ENCODE data around the gene TRPV4. TPM values are rescaled to one million over a fixed set of nuclear protein-coding genes. Genes with fewer than 3 reads are reported as not detected.

The TRPV4 gene
- total RNA-seq, 2 donors from 2014 or later, result 2.0 to 5.7 TPM

DNA sequence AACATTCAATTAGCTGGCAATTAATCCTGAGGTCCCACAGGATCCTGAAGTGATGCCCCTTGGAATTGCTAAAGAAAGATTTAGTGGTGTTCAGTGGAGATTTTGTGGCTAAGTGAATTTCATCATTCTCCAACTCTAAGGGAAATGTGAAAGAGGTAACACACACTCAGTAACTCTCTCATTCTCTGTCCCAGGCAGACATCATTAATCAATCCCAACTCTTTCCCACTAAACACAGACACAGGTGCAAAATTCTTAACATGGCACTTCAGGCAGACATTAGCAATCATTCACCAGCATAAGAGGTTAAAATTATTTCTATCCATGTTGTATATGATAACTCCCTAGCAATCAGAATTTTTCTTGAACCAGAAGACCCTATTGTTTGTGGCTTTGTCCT, 40.2 kb downstream of the TRPV4 start:
- TF ChIP-seq, protein P1, sequence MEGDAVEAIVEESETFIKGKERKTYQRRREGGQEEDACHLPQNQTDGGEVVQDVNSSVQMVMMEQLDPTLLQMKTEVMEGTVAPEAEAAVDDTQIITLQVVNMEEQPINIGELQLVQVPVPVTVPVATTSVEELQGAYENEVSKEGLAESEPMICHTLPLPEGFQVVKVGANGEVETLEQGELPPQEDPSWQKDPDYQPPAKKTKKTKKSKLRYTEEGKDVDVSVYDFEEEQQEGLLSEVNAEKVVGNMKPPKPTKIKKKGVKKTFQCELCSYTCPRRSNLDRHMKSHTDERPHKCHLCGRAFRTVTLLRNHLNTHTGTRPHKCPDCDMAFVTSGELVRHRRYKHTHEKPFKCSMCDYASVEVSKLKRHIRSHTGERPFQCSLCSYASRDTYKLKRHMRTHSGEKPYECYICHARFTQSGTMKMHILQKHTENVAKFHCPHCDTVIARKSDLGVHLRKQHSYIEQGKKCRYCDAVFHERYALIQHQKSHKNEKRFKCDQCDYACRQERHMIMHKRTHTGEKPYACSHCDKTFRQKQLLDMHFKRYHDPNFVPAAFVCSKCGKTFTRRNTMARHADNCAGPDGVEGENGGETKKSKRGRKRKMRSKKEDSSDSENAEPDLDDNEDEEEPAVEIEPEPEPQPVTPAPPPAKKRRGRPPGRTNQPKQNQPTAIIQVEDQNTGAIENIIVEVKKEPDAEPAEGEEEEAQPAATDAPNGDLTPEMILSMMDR (IDR thresholded peaks at IDR 0.05), result no peak
- ATAC-seq (ENCODE audit: insufficient number of reproducible peaks, low FRiP score, low read depth) (no peak), DNase-seq (ENCODE audit: low spot score) (no peak)

DNA sequence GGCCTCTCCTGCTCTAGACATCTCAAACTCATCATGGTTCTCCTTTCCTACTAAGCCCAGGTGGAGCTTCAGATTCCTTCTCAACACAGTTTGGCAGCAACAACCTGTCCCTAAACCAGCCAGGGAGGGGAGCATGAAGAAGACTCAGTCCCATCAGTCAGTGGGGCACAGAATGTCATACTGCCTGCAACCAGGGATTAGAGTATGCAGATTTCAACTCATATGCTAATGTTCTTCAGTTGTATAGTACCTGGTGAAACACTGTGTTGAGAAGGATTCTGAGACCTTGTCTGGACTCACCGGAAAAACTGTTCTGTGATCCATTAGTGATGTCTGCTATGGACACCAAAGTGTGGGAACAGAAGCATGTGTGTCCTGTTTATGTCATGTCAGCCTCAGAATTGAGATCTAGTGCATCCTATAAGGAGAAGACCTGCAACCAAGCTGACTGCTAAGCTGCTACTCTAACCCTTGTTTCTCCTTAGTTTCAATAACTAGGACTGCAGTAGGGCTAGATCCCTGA, 43.6 kb downstream of the TRPV4 start:
- TF ChIP-seq, protein P1 (IDR thresholded peaks at IDR 0.05), result no peak
- no peaks in the 10 kb centered on the region for H3K36me3 ChIP-seq
- H3K27me3 ChIP-seq (replicated peaks; ENCODE audit: insufficient read depth), result no peaks in the 10 kb centered on the region
- no peak overlapping the region for H3K27ac ChIP-seq
- DNase-seq (ENCODE audit: low spot score), result no peak
- no peak overlapping the region for H3K4me3 ChIP-seq
- no peaks in the 10 kb centered on the region for H3K9me3 ChIP-seq
- ATAC-seq (ENCODE audit: insufficient number of reproducible peaks, low FRiP score, low read depth), result no peak
- H3K4me1 ChIP-seq (ENCODE audit: control insufficient read depth in 1 of 2, low read depth in 2 of 2), result no peaks in the 10 kb centered on the region

More for the DNA sequence above, 40.2 kb downstream of the TRPV4 start:
- Histone ChIP-seq H3K4me1 (ENCODE audit: control insufficient read depth in 1 of 2, low read depth in 2 of 2) (no peaks in the 10 kb centered on the region), H3K27me3 (replicated peaks; ENCODE audit: insufficient read depth) (no peaks in the 10 kb centered on the region), H3K36me3 (no peaks in the 10 kb centered on the region), H3K4me3 (no peak overlapping the region), H3K9me3 (no peaks in the 10 kb centered on the region), H3K27ac (no peak overlapping the region)

DNA sequence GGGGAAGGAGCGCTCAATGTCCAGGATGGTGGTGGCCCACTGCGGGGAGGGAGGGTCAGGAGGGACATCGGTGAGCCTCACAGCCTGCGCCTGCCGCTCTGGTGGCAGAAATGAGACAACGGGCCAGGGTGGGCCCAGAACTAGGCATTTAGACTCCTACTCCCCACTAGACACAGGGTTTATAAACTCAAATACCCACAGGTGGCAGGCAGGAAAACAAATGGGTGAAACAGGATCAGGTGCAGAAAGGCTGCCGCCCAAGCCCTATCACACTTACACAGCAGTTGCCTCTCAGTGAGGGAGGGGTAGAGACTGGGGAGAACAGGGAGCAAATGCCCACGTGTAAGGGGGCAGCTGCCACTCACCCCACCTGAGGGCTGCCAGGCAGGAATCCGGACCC, 46.4 kb downstream of the TRPV4 start:
- DNase-seq (ENCODE audit: low spot score), result no peak
- Histone ChIP-seq H3K9me3 (no peaks in the 10 kb centered on the region), H3K4me3 (no peak overlapping the region), H3K27ac (no peak overlapping the region), H3K36me3 (no peaks in the 10 kb centered on the region), H3K27me3 (replicated peaks; ENCODE audit: insufficient read depth) (no peaks in the 10 kb centered on the region), H3K4me1 (ENCODE audit: control insufficient read depth in 1 of 2, low read depth in 2 of 2) (no peaks in the 10 kb centered on the region)
- no peak for ATAC-seq (ENCODE audit: insufficient number of reproducible peaks, low FRiP score, low read depth)
- TF ChIP-seq, protein P1 (IDR thresholded peaks at IDR 0.05), result no peak

DNA sequence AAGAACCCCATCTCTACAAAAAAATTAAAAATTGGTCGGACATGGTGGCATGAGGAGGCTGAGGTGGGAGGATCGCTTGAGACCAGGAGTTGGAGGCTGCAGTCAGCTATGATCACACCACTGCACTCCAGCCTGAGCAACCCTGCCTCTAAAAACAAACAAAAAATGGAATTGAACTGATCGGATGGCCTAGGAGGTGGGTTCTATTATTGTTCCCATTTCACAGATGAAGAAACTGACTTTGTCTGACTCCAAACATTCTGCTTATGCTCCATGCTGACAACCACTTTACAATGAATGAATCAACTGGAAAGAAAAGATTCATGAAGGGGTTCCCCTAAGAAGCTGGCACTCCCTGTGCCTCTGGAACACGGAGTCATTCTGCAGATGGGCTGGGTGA, 47.3 kb downstream of the TRPV4 start:
- no peak overlapping the region for H3K27ac ChIP-seq
- no peaks in the 10 kb centered on the region for H3K9me3 ChIP-seq
- DNase-seq (ENCODE audit: low spot score) (no peak), ATAC-seq (ENCODE audit: insufficient number of reproducible peaks, low FRiP score, low read depth) (no peak)
- no peak overlapping the region for H3K4me3 ChIP-seq
- TF ChIP-seq, protein P1 (IDR thresholded peaks at IDR 0.05), result no peak
- H3K36me3 ChIP-seq, result no peaks in the 10 kb centered on the region
- H3K27me3 ChIP-seq (replicated peaks; ENCODE audit: insufficient read depth), result no peaks in the 10 kb centered on the region
- H3K4me1 ChIP-seq (ENCODE audit: control insufficient read depth in 1 of 2, low read depth in 2 of 2), result no peaks in the 10 kb centered on the region

DNA sequence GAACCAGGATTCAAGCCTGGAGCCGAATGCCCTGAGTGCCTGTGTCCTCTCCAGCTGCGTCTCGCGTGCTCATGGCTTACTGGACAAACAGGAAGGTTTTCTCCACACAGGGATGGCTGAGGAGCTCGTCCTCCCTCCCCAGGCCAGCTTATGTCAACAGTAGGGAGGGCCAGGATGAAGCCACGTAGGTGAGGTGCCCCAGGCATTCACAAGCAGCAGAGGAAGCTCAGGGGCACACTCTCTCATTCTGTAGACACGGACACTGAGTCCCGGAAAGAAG, 49.3 kb downstream of the TRPV4 start:
- H3K4me3 ChIP-seq, result no peak overlapping the region
- H3K9me3 ChIP-seq, result peaks cover 2% of the 10 kb centered on the region
- DNase-seq (ENCODE audit: low spot score), result no peak
- TF ChIP-seq, protein P1 (IDR thresholded peaks at IDR 0.05), result no peak
- H3K27ac ChIP-seq, result no peak overlapping the region
- H3K36me3 ChIP-seq, result no peaks in the 10 kb centered on the region
- no peaks in the 10 kb centered on the region for H3K4me1 ChIP-seq (ENCODE audit: control insufficient read depth in 1 of 2, low read depth in 2 of 2)
- no peak for ATAC-seq (ENCODE audit: insufficient number of reproducible peaks, low FRiP score, low read depth)
- H3K27me3 ChIP-seq (replicated peaks; ENCODE audit: insufficient read depth), result no peaks in the 10 kb centered on the region
